ENCODE results near the gene NPB.

- TF ChIP-seq CTCF (optimal IDR thresholded peaks at IDR 0.05 in 1 of 3, IDR thresholded peaks at IDR 0.05 in 1 of 3, conservative IDR thresholded peaks at IDR 0.05 in 1 of 3; ENCODE audit: extremely low read depth in 1 of 3, insufficient read depth in 2 of 3, low read length in 3 of 3): no peak
- no peak for TF ChIP-seq EZH2 (IDR thresholded peaks at IDR 0.05; ENCODE audit: low read length)
These were observed 643 bp upstream of the NPB start for GRCh38 chr17:81901167-81902022.
